HL-60 (cell line): ENCODE data around the gene IFIT2.

Source experiments
- CTCF ChIP-seq: IDR thresholded peaks from one replicate; pipeline ENCODE4 v1.5.1; 2011; ENCODE audit warnings: low read length, control low read depth, inconsistent platforms; ENCODE audit not compliant: insufficient read depth
- REST ChIP-seq: IDR thresholded peaks from 2 replicates; pipeline ENCODE4 v1.6.1; 2012; ENCODE audit warnings: low read depth; ENCODE audit not compliant: insufficient replicate concordance

- TF ChIP-seq CTCF = no peak
- TF ChIP-seq REST = no peak
These were observed 27.3 kb downstream of the IFIT2 start for GRCh38 chr10:89329151-89329550.
